ENCODE results near the gene NELL2.
"Not testable (repeated sequence)": the region's sequence is repeated elsewhere in the genome, so short reads cannot be mapped to it uniquely, and the experiment has no call there.

The NELL2 gene

GRCh38 chr12:44847403-44847802, 28.7 kb downstream of the NELL2 start:
- no peak for DNase-seq

DNA sequence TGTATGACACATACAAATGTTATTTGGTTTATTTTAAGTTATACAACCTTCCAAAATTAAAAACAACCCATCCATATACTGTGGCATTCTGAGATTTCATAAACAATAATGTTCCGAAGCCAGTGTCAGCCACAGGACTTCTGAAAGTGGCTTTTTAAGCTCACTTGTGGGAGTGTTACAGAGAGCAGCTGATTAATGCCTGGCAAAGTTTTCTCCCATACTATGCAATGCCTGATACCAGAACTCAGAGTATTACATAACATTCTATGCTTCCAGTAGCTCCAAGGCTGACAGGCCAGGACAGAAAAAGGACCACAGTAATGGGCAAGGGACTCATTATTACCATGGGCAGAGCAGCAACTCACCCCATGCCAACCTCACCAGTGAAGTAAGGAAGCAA, 29.3 kb downstream of the NELL2 start:
- DNase-seq, result no peak

- no peak for DNase-seq
Measured at GRCh38 chr12:44842669-44843068, 33.4 kb downstream of the NELL2 start.

DNA sequence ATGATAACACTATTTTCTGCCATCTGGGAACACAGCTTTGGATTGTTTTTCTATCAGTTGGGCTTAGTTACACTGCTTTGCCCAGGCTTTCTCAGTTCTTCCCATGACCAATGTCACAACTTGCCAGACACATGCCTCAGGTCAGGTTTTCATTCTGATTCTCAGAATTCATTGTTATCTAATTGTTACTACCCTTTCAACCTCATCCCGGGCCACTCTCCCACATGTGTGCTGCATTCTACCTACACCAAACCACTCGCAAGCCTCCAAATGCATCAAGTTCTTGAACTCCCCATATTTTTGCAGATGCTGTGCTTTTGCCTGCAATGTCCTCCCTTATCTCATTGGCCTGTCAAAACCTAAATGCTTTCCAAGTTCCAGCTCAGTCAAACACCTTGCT, 36.3 kb downstream of the NELL2 start:
- no peak for DNase-seq

DNA sequence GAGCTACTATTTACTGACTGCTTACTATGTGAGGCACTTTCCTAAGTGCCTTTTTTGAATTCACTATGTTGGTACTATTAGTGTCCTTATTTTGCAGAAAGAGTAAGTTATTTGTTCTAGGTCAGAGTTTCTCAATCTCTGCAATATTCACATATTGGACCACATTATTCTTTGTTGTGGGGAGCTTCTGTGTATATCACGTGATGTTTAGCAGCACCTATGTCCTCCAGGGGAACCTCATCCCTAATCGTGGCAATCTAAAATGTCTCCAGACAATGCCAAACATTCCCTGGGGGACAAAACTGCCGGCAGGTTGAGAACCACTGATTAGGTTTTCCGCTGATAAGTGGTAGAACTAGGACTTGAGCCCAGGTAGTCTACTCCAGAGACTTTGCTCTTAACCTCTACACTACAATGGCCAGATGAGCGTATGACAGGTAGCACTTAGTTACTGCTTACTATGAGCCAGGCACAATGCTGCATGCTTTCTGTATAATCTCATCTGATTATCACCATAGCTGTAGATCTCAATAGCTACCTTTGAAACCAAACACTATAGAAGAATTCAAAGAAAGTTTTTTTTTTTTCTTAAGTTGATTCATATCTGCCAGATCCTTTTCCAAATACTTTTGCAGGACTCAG, 38.9 kb downstream of the NELL2 start:
- no peak for DNase-seq

GRCh38 chr12:44835641-44836379, 40.3 kb downstream of the NELL2 start:
- DNase-seq, result no peak

- DNase-seq, result not testable (repeated sequence)
Measured at GRCh38 chr12:44834996-44835395, 41.1 kb downstream of the NELL2 start.

GRCh38 chr12:44833561-44833960, 42.6 kb downstream of the NELL2 start:
- DNase-seq, result no peak

GRCh38 chr12:44830566-44831055, 45.5 kb downstream of the NELL2 start:
- no peak for DNase-seq

DNA sequence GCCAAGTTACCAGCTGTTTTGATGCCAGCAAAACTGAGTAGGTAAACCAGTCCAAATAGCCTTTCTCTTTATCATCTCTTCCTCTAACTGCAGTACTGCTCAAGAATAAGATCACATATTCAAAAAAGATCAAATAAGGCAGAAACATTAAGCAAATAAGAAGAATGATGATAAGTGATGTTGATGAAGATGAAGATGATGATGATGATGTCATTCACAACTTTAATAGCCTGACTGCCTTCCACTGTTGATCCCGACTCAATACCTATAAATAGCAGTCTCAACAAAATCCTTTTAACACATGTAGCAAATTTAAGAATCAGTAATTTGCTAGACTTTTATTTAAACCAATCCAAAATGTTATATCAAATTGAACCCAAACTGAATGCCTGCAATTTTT, 47.1 kb downstream of the NELL2 start:
- DNase-seq, result no peak

DNA sequence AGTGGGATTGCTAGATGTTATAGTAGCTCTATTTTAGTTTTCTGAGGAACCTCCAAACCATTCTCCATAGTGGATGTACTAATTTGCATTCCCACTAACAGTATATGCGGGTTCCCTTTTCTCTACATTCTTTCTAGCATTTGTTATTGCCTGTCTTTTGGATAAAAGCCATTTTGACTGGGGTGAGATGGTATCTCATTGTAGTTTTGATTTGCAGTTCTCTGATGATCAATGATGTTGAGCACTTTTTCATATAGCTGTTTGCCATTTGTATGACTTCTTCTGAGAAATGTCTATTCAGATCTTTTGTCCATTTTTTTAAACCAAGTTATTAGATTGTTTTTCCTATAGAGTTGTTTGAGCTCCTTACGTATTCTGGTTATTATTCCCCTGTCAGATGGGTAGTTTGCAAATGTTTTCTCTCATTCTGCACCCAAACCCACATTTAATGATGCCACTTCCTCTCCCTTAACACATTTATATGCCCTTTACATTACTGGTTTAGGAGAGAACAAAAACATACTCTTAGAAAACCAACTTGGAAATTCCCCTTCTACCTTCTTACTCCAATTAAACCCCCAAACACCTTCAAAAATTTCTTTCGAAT, 48.2 kb downstream of the NELL2 start:
- no peak for DNase-seq

- not testable (repeated sequence) for DNase-seq
Measured at GRCh38 chr12:44821702-44822101, 54.4 kb downstream of the NELL2 start.

GRCh38 chr12:44819884-44820283, 56.2 kb downstream of the NELL2 start:
- DNase-seq, result no peak

DNA sequence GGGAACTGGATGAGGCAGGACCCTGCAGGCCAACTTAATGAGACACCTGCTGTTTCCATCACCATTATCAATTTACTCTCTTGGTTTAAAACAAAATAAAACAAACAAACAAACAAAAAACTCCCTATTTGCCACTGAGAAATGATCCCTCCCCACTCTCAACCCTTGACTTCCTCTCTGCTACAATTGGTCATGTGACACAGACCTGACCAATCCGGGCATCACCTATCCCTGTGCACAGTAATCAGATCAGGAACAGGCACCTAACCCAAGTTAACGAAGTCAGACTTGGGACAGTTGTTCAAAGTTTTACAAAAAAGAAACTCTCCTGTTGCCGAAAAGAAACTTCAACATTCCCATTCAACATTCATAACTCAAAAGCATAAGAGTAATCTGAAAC, 58.4 kb downstream of the NELL2 start:
- no peak for DNase-seq

DNA sequence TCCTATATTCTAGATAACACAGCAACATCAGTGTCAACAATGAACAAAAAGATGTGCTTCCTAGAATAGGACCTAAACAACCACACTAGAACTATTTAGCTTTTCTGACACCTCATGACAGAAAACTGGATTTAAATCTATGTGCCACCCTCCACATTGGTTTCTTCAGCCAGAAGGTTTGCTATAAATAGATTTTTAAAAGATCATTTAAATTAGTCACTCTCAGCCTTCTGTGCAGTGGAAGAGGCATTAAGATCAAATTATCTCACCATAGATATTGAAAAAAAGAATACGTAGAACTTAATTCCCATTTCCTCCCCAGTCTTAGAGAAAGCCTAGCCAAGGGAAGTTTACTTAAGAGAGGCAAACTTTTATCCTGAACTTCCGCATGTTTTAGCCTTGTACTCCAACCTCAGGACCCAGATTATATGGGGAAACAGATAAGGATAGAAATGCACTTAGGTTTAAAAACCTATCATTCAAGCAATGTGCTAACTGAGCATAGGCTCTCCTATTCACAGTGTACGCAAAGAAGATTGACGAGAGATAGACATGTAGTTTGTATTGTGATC, 59.6 kb downstream of the NELL2 start:
- DNase-seq, result no peak

DNA sequence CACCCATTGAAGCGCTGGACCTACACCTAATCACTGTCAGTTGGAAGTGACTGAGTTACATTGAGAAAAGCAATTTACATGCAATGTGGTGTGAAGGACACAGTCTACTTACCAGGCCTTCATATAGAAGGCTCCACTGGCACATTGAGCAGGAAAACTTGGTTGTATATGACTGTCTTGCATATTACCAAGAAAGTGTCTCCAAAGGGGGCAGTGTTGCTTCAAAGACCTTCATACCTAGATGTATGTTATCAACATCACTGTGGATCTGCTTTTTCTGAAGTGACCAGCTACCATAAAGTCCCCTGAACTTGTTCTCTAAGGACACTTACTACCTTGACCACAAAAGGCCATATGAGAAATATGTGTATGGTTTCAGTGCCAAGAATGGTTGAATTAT, 64.1 kb downstream of the NELL2 start:
- DNase-seq, result peak; percentile 35

DNA sequence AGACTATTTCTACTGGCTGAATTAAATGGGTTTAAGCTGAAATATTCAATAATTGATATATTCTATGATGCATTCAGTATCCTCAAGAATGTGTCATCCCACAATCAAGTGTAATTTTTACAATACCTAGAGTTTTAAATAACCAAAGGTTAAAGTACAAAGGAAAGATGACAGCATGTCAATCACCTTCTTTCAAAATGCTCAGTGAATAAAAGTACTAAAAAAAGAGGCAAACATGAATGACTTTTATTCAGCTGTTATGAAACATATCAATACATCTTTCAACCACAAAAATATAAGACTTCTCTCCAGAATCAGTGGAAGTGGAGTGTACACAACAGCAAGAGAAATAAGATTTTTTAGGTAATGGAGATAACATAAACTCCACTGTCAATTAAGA, 72.0 kb downstream of the NELL2 start:
- no peak for DNase-seq

GRCh38 chr12:44795970-44796369, 80.1 kb downstream of the NELL2 start:
- no peak for DNase-seq

- no peak for DNase-seq
Measured at GRCh38 chr12:44788731-44789130, 87.4 kb downstream of the NELL2 start.

- DNase-seq, result no peak
Measured at GRCh38 chr12:44780221-44780790, 95.8 kb downstream of the NELL2 start.

- DNase-seq, result no peak
Measured at GRCh38 chr12:44779766-44780165, 96.3 kb downstream of the NELL2 start.

GRCh38 chr12:44778863-44779262, 97.3 kb downstream of the NELL2 start:
- no peak for DNase-seq

GRCh38 chr12:44777044-44777443, 99.1 kb downstream of the NELL2 start:
- no peak for DNase-seq

All from stimulated activated CD8-positive, alpha-beta memory T cell treated with anti-CD3 and anti-CD28 coated beads, Interleukin-4, amount 100 ng/mL, for 48 hours (primary cell).